Epithelial cell of proximal tubule (primary cell): ENCODE data around the gene OR51M1. TPM values are rescaled to one million over a fixed set of nuclear protein-coding genes. Genes with fewer than 3 reads are reported as not detected.
A peak's percentile ranks its signal among the peaks of the same experiment; 100 is the strongest.
"Not testable (repeated sequence)": the region's sequence is repeated elsewhere in the genome, so short reads cannot be mapped to it uniquely, and the experiment has no call there.

Source experiments
- DNase-seq: peaks from one replicate; pipeline ENCODE4 v3.0.0-alpha.2; 2011; ENCODE audit warnings: low read depth
- H3K4me3 ChIP-seq: 2 replicates; pipeline ENCODE4 v1.5.1; 2011; ENCODE audit warnings: low read depth, mild to moderate bottlenecking, low read length
- total RNA-seq: library from RNA; depleted of rRNA; stranded (reverse); fragments of >200 nt; gene quantifications from 2 replicates; pipeline ENCODE4 v1.2.3, GENCODE V29; 2015
- TF ChIP-seq, protein P1 (sequence below): conservative IDR thresholded peaks from 2 replicates; pipeline ENCODE4 v1.5.1; 2012; ENCODE audit warnings: low read depth, mild to moderate bottlenecking, low read length

Gene OR51M1
- total RNA-seq, 1 donor from 2014 or later: not detected

DNA sequence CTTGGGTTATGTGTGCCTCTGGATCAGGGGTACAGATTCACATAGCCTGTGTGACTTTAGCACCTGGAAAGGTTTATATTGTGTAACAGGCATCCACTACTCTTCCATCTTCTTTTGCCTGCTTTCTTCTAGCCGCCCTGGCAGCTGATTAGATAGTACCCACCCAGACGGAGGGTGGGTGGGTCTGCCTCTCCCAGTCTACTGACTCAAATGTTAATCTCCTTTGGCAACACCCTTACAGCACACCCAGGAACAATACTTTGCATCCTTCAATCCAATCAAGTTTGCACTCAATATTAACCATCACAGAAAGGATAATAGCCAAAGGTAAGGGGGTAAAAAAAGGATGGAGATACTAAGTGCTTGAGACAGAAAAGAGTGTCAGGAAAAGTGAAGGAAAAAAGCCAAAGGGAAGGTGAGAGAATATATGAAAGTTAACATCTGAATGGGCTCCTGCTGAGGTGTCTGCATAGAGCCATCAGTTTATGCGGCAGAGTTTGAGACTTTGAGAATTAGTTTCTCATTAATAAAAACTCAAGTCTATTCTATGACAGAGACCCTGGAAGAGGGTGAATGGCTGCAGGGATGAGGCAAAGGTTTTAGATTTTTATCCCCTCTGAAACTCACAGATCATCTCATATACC is 34.9 kb upstream of the OR51M1 start:
- no peak for DNase-seq
- H3K4me3 ChIP-seq: no peak overlapping the region
- TF ChIP-seq, protein P1, sequence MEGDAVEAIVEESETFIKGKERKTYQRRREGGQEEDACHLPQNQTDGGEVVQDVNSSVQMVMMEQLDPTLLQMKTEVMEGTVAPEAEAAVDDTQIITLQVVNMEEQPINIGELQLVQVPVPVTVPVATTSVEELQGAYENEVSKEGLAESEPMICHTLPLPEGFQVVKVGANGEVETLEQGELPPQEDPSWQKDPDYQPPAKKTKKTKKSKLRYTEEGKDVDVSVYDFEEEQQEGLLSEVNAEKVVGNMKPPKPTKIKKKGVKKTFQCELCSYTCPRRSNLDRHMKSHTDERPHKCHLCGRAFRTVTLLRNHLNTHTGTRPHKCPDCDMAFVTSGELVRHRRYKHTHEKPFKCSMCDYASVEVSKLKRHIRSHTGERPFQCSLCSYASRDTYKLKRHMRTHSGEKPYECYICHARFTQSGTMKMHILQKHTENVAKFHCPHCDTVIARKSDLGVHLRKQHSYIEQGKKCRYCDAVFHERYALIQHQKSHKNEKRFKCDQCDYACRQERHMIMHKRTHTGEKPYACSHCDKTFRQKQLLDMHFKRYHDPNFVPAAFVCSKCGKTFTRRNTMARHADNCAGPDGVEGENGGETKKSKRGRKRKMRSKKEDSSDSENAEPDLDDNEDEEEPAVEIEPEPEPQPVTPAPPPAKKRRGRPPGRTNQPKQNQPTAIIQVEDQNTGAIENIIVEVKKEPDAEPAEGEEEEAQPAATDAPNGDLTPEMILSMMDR: no peak

DNA sequence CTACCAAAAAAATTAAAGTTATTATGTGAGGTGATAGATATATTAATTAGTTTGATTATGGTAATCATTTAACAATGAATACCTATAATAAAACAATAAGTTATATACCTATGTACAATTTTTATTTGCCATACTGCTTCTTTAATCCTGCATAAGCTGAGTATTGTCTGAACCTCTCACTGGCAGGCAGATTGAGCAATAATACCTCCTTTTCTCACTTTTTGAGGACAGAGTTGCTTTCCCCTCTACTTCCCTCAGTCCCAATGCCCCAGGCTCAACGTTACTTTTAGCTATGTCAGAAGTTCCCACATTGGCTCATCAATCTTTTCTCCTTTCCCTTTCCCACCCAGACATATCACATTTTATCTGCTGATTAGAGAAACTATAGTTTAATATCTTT is 34.1 kb upstream of the OR51M1 start:
- H3K4me3 ChIP-seq: no peak overlapping the region
- TF ChIP-seq, protein P1: no peak
- no peak for DNase-seq

DNA sequence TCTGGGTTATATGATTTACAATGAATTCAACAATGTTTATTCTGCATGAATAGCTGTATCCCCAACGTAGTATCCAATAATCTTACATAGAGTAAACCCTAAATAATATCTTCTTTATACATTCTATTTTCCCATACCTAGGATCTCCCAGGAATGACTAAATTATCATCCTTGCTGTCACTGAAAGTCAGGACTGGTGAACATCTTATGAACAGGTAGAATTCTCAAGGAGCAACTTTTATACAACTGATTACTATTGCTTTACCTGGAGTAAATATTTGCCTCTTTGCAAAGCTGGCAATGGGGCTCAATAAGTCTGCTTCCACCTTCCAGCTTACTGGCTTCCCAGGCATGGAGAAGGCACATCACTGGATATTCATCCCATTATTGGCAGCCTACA is 32.4 kb upstream of the OR51M1 start, which contains the start of gene OR51B6:
Gene OR51B6, plus strand, starts transcription at position 301 of the 400 bp plus-strand sequence. Its CDS starts 0 bp downstream, at position 301.
- TF ChIP-seq, protein P1: no peak
- DNase-seq: no peak
- H3K4me3 ChIP-seq: no peak within 1 kb of the TSS

DNA sequence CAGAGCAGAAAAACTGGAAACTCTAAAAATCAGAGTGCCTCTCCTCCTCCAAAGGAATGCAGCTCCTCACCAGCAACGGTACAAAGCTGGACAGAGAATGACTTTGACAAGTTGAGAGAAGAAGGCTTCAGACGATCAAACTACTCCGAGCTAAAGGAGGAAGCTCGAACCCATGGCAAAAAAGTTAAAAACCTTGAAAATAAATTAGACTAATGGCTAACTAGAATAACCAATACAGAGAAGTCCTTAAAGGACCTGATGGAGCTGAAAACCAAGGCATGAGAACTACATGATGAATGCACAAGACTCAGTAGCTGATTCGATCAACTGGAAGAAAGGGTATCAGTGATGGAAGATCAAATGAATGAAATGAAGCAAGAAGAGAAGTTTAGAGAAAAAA is 27.6 kb upstream of the OR51M1 start:
- not testable (repeated sequence) for DNase-seq

DNA sequence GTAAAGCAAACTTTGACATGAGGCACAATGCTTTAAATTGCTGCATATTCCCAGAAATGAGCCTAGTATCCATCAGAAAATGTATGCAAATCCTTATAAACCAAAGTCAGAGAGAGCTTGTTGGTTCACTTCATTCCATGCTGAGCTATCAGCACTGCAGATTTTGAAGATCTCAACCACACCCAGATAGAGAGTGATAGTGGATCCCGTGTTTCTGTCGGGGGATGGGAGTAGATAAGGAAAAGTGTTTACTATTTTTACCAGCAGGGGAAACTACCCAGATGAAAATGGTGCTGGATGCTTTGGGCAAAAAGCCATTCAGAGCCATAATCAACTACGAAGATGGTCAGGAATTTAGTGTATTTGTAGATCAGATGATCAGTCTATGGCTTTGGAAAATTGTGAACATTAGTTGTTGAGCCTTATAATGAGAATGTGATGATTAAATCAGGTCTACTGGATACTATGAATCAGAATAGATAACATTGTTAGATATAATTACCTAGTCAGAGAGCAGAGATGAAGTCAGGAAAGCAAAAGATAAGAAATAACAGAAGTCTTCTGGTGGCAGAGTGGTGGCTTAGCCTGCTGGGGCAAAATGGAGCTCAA is 21.5 kb upstream of the OR51M1 start:
- no peak for DNase-seq
- TF ChIP-seq, protein P1: no peak
- no peak overlapping the region for H3K4me3 ChIP-seq

More for the DNA sequence above, 27.6 kb upstream of the OR51M1 start:
- H3K4me3 ChIP-seq: not testable (repeated sequence)

DNA sequence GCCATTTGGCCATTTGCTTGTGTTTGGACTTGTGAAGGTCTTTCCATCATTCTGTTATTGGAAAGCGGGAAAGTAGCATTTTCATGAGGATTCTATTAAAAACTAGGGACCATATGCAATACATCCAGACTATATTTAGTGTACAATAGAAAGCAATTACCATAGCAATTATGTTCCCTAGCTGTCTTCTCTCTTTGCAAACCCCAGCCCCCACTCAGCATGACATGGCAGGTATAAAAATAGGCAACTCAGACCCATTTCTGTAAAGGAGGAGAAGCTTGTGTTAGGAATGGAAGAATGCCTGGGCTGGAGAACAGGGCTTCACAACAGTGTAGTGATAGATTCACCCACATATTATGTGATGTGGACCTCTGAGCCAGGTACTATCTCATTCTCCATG is 19.9 kb upstream of the OR51M1 start:
- H3K4me3 ChIP-seq: no peak overlapping the region
- TF ChIP-seq, protein P1: no peak
- no peak for DNase-seq

DNA sequence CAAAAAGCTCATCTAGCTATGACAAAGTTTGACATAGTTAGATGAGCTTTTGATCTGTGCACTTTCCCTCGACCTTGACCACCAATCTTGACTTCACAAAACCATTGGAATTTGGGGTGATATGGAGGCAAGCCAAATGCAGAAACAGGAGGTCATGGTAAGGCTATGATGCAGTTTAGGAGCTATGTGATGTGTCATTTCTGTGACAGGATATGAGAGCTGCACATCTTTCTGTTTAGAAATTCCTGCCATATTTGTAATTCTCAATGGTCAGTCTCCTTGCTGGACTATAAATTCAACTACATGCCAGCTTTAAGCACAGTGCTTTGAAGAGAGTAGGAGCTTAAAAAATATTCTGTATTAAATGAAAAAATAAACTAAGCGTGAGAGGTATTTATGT is 19.4 kb upstream of the OR51M1 start:
- peak; percentile 15 for DNase-seq
- TF ChIP-seq, protein P1: no peak
- no peak overlapping the region for H3K4me3 ChIP-seq

DNA sequence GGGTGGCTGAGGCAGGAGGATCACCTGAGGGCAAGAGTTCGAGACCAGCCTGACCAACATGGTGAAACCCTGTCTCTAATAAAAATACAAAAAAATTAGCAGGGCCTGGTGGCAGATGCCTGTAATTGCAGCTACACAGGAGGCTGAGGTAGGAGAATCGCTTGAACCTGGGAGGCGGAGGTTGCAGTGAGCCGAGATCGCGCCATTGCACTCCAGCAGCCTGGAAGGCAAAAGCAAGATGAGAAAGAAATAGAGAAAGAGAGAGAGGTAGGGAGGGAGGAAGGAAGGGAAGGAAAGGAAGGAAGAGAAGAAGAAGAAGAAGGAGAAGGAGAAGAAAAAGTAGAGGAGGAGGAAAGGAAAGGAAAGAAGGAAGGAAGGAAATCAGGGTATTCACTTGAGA is 17.2 kb upstream of the OR51M1 start:
- DNase-seq: not testable (repeated sequence)

More for the DNA sequence above, 17.2 kb upstream of the OR51M1 start:
- H3K4me3 ChIP-seq: not testable (repeated sequence)
